GM19395 (cell line): ENCODE measurements around the gene SUSD2.

Experiments
- ATAC-seq: cut with Tn5 transposase; IDR thresholded peaks from one replicate; pipeline ENCODE4 v1.9.1; 2021; ENCODE audit warnings: mild to moderate bottlenecking, moderate library complexity; ENCODE audit not compliant: unreplicated experiment

SUSD2 gene

GRCh38 chr22:24153353-24153752 lies 27.9 kb upstream of the SUSD2 start:
- no peak for ATAC-seq

- ATAC-seq, result no peak
Observed at GRCh38 chr22:24153959-24154358, 27.3 kb upstream of the SUSD2 start.

GRCh38 chr22:24154826-24155225 lies 26.5 kb upstream of the SUSD2 start:
- ATAC-seq, result no peak

DNA sequence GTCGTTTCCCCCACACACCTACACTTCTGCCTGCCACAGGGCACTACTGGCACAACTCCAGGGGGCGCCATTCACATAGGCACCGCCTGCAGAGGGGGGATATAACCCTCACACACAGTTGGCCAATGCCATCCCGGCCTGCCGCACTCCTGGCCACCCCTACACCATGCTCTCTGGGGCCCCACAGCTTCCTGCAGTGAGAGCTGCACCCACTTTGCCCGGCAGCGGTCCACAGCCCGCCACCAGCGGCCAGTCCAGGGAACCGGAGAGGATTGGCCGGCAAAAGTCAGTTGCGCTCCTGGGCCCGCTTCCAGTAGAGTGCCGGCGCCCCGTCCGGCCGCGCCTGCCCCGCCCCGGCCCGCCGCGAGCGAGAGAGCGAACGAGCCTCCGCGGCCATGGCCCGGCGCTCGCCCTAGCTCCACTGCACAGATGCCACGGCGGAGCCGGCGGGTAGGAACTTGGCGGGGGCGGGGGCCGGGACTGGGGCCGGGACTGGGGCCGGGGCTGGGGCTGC lies 25.6 kb upstream of the SUSD2 start:
- peak; percentile 26 for ATAC-seq

DNA sequence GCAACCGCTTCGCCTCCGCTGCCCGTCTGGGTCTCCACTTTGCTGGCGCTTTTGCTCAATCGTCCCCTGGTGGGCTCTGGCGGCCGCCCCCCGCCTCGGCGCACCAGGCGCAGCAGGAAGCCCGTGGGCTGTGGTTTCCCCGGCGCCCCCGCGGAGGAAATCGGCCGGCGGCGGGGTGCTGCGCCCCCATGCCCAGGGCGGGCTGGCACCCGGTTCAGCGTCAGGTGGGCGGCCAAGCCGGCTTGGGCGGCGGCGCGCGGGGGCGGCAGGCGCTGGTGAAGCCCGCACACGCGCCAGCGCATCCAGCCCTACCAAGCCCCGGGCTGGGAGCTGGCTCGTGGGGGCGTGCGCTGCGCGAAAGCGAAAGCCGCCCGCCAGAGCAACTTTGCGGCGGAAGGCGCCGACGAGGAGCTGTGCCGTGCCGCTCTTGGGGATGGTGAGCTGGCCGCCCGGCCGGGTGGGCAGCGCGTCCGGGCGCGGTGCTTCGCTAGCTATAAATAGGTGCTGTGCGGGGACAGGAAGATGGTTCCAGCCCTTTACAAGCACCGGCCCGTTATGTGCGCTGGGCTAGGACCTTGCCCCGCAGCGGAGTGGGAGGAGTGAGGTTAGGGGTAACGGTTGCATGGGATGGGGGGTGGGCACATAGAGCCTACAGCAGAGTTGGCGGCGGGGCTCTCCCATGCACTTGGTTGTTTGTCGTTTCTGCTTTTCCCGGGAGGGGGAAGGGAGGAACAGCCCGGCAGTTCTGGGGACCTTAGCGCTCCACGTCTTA lies 25.0 kb upstream of the SUSD2 start:
- peak; percentile 42 for ATAC-seq

DNA sequence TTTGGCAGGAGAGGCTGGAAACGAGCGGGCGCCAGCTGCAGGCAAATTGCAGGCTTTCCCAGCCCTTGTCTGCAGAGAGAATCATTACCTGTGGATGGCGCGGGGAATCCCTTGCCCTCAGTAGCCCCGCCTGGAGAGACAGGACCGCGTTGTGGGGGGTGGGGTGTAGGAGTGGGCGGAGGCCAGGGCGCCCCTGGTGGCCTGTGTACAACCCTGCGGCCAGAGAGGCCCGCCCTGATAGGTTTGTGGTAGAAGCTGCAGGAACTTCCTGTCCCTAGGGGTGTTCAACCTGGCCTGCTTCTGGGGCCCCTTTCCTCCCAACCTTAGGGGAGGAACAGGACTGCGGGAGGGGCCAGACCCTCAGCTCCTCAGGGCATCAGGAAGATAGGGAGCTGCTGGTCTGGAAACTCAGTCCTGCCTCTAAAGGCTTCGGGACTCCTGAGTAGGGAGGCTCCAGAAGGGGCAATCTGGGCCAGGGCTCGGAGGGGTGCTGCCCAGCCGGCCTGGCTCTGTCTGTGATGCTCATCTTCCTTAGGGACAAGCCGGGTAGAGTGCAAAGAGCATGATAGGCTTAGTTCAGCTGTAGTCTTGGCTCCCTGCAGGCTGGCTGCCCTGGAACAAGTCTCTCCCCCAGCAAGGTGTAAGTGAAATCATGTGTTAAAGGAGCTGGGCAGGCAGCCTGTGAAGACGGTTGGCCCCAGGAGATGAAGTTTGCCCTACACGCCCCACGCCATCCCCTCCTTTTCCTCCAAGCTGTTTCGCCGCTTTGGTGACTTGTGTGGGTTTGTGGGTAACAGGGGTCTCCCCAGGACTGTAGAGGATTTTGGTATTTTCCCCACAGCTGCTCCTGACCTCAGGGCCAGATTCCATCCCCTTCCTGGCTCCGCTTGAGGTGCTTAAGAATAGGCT lies 24.1 kb upstream of the SUSD2 start:
- peak; percentile 84 for ATAC-seq

DNA sequence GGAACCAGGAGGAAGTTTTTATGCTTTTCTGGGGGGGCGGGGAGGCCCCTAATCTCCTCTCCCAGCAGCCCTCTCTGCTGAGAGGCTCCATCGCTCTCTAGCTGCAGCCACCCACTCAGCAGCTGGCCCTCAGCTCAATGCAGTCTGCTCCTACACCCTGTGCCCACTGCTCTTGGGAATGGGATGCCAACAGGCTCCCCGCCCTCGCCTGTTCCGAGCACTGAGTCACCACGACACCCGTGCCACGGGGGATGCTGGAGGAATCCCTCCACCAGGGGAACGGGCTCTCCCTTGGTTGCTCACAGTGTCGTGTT lies 23.5 kb upstream of the SUSD2 start:
- no peak for ATAC-seq

DNA sequence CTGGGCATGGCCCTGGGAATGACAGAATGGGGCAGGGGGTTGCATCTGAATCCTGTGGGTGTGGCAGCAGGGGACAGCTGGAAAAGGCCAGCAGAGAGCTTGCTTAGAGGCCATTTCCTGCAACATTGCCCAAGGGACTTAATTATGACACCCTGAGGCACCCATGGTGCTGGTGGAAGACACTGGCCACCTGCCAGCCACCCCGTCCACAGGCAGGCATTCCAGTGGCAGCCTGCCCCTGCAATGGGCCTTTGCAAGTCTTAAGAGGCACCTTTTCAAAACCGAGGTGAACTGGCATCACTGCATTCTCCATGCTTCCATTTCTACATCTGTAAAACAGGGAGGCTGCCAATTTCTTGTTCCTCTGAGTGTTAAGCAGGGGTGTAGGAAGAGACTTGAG lies 21.6 kb upstream of the SUSD2 start:
- no peak for ATAC-seq

- no peak for ATAC-seq
Observed at GRCh38 chr22:24160546-24160945, 20.7 kb upstream of the SUSD2 start.

DNA sequence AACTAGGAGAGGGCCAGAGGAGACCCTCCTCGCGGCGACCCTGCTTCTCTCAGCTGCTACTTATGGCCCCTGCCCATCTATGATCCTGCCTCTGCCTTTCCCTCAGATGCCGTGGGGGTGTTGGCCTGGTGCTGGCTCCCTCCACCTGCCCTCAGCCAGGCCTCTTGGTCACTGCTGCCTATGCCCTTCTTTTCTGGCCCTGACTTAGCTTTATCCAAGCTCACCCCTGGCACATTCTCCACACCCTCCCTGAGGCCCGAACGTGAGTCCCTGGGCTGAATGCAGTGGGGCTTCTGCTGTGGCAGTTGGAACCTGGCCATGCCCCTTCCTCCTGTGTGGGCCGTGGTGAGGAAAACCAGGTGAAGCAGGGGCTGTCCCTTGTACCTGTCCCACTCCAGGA lies 19.8 kb upstream of the SUSD2 start:
- no peak for ATAC-seq

DNA sequence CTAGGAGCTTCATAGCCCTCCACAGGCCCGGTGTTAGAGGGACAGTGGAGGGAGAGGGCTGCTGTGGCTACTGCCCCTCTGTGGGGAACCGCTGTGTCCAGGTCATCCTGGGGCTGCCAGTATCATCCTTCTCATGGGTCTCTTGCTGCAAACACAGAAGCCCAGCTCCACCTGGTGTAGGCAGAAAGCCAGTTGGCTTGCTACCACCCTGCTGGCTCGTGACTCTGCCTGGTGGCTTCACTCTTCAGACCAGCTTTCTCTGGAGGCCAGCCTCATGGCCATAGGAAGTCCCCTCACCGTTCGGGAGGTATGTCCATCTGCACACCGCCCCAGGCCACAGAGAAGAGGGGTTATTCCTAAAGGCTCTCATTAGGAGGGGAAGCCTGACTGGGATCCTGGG lies 19.4 kb upstream of the SUSD2 start:
- no peak for ATAC-seq

DNA sequence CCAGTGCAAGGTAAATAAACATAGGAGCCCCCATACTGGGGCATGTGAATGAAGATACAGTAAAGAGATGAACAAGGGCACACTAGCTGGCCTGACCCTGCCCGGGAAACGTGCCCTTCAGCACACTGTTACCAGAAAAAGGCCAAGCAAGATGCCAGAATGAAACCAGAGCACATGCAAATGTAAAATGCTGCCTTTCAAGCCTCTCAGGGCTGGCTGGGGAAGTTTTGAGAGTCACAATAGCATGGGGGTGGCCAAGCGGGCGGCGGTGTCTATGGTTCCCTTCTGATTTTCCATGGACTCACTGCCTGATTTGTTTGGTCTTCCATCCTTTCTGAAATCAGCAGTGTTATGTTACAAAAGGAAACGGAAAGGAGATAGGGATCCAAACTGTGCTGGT lies 18.9 kb upstream of the SUSD2 start:
- ATAC-seq, result no peak

- ATAC-seq, result no peak
Observed at GRCh38 chr22:24164243-24164642, 17.0 kb upstream of the SUSD2 start.

DNA sequence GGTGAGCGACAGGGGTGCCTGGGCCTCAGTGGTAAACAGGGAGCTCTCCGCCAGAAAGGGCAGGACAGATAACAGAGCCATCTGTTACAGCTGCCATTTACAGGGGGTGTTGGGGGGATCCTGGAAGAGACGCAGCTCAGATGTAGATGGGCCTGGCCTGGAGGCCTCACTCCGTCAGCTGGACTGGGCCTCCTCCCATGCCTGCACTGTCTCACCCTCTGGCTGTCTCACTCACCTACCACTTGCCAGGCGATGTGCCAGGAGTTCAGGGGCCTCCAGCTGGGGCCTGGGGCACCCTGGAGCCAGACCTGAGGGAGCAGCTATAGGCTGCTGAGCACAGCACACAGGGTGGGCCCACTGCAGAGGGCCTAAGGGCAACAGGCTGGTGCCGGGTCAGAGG lies 16.3 kb upstream of the SUSD2 start:
- no peak for ATAC-seq

- no peak for ATAC-seq
Observed at GRCh38 chr22:24165673-24166072, 15.6 kb upstream of the SUSD2 start.

DNA sequence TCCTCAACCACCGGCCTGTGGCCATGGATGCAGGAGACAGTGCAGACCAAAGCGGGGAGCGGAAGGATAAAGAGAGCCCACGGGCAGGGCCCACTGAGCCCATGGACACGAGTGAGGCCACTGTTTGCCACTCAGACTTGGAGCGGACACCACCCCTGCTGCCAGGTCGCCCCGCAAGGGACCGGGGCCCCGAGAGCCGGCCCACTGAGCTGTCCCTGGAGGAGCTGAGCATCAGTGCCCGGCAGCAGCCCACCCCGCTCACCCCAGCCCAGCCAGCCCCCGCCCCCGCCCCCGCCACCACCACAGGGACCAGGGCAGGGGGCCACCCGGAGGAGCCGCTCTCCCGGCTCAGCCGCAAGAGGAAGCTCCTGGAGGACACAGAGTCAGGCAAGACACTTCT lies 14.5 kb upstream of the SUSD2 start:
- no peak for ATAC-seq

GRCh38 chr22:24169439-24170058 lies 11.7 kb upstream of the SUSD2 start:
- ATAC-seq, result no peak

DNA sequence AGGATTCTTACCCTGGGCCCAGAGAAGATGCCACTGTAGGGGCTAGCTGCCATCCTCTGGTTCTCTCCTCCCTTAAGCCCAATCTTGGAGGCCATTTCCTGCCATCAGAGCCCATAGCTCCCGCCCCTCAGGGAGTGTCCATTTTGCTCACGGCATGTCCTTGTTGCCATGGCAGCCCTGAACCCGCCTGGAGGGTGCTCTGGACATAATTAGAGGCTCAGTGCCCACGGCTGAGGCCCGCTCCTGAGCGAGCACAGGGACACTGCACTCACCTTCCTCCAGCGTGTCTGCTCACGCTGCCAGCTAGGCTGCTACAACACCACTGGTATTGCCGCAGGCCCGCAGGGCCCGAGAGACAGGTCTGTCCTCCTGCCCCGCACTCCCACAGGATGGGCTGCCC lies 11.1 kb upstream of the SUSD2 start:
- no peak for ATAC-seq

DNA sequence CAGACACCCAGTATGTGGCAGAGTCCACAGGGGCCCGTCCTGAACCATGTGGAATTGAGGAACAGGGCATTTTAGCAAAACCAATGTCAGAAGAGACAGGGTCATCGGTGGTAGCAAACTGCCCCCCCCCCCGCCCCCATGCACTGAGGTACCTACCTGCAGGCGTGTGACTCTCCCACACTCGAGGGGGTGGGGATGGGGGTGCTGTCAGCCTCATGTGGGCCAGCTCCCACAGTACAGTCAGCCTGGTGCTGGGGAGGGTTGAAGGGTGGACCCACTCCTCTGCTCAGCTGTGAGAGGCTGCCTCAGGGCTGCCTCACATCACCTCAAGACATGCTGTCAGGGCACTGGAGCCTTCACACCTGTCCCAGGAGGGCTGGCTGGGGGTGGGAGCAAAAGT lies 10.7 kb upstream of the SUSD2 start:
- ATAC-seq, result no peak

GRCh38 chr22:24171822-24172221 lies 9.5 kb upstream of the SUSD2 start:
- no peak for ATAC-seq

GRCh38 chr22:24175160-24175808 lies 6.0 kb upstream of the SUSD2 start:
- no peak for ATAC-seq
